Activated CD8-positive, alpha-beta memory T cell treated with anti-CD3 and anti-CD28 coated beads for 48 hours (primary cell): ENCODE data around the gene RASSF7.

Experiments used
- DNase-seq, 3 experiments: peaks; one replicate each; pipeline ENCODE4 v3.0.0-alpha.2; 2020; ENCODE audit warnings: low read depth in 2 of 3, low spot score in 2 of 3

RASSF7 gene

DNA sequence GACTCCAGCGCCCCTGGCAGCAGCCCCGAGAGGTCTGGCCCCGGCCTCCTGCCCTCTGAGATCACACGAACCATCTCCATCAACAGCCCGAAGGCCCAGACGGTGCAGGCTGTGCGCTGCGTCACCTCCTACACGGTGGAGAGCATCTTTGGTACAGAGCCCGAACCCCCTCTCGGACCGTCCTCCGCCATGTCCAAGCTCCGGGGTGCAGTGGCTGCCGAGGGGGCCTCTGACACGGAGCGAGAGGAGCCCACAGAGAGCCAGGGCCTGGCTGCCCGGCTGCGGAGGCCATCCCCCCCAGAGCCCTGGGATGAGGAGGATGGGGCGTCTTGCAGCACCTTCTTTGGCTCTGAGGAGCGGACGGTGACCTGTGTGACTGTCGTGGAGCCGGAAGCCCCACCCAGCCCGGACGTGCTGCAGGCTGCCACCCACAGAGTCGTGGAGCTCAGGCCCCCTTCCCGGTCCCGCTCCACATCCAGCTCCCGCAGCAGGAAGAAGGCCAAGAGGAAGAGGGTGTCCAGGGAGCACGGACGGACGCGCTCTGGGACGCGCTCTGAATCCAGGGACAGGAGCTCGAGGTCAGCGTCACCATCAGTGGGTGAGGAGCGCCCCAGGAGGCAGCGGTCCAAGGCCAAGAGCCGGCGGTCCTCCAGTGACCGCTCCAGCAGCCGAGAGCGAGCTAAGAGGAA is 47.3 kb downstream of the RASSF7 start:
- no peak for DNase-seq

DNA sequence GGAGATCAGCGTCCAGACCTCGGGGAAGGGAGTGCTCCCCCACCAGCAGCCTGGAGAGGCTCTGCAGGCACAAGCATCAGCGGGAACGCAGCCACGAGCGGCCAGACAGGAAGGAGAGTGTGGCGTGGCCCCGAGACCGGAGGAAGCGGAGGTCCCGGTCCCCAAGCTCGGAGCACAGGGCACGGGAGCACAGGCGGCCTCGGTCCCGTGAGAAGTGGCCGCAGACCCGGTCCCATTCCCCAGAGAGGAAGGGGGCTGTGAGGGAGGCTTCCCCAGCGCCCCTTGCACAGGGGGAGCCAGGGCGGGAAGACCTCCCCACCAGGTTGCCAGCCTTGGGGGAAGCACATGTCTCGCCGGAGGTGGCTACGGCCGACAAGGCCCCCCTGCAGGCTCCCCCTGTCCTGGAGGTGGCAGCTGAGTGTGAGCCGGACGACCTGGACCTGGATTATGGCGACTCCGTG is 48.1 kb downstream of the RASSF7 start:
- DNase-seq: no peak

DNA sequence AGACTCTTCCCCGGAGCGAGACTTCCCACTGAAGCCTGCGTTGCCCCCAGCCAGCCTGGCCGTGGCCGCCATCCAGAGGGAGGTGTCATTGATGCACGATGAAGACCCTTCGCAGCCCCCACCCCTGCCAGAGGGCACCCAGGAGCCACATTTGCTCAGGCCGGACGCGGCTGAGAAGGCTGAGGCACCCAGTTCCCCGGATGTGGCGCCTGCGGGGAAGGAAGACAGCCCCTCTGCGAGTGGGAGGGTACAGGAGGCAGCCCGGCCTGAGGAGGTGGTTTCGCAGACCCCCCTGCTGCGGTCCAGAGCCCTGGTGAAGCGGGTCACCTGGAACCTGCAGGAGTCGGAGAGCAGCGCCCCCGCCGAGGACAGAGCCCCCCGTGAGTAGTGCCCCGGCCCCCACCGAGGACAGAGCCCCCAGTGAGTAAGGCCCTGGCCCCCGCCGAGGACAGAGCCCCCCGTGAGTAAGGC is 48.6 kb downstream of the RASSF7 start:
- no peak for DNase-seq

DNA sequence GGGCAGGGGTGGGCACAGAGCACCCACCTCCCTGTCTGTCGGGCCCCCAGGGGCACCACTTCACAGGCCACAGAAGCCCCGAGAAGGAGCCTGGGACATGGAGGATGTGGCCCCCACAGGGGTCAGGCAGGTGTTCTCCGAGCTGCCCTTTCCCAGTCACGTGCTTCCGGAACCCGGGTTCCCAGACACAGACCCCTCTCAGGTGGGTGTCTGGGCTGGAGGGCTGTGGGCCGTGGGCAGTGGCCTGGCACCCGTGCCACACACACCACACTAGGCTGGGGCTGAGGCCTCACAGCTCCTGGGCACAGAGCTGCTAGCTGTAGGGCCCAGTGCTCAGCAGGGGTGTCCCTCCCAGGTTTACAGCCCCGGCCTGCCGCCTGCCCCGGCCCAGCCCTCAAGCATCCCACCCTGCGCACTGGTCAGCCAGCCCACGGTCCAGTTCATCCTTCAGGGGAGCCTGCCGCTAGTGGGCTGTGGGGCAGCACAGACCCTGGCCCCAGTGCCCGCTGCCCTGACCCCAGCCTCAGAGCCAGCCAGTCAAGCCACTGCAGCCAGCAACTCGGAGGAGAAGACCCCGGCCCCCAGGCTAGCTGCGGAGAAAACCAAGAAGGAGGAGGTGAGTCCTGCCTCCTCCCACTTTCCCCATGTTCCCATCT is 49.5 kb downstream of the RASSF7 start:
- no peak for DNase-seq

DNA sequence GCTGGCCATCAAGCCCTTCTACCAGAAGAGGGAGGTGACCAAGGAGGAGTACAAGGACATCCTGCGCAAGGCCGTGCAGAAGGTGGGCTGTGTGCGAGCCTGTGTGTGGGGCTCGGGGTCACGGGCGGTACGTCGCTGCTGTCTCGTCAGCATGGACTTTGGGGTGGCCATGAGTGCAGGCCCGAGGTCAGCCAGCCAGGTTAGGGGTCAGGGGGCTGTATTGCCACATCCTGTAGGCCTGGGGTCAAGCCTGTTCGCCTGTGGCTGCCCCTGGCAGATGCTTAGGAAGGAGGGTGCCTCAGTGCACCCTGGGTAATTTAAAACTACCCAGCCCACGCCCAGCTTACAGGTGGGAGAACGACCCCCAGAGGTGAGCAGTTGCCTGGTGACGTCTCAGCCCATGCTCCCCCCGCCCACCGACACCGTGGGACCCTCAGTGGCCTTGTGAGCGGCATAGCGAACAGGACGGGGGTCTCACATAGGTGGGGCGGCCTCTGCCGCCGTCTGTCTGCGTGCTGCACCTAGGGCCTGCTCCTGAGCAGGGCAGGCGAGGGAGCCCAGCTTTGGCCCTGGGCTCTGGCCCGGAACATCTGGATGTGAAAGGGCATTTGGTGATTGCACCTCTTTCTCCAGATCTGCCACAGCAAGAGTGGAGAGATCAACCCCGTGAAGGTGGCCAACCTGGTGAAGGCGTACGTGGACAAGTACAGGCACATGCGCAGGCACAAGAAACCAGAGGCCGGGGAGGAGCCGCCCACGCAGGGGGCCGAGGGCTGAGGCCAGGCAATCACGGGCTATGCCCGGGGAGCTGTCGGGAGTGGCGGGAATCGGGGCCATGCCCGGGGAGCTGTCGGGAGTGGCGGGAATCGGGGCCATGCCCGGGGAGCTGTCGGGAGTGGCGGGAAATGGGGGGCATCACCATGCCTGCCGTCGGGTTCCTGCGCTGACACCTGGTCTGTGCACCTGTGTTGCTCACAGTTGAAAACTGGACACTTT is 50.5 kb downstream of the RASSF7 start:
- no peak for DNase-seq

DNA sequence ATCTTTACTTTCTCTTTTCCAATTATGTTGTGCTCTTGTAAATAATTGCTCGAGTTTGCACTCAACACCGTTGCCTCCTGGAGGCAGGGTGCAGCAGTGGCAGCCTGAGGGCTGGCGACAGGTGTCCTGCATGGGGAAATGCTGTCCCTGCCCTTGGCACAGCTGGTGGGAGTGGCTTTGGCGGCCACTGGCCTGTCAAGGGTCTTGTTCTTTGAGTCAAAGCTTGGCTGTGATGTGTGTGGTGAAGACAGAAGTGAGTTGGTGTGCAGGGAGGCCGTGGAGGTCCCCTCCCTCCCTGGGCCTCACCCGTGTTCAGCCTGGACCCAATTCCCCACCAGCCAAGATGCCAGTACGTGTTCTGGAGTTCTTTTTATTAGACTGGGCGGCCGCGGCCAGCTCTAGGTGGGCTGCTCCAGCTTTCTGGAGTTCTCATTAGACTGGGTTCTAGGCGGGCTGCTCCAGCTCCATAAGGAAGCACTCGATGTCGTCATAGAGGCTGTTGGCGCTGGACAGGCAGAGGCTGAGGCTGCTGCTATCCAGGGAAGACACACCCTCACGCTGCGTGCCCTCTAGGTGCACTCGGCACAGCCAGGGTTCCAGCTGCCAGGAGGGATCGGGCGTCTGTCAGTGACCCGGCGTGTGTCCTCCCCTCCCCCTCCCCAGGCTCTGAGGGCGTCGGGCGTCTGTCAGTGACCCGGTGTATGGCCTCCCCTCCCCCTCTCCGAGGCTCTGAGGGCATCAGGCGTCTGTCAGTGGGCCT is 51.6 kb downstream of the RASSF7 start:
- DNase-seq: no peak

DNA sequence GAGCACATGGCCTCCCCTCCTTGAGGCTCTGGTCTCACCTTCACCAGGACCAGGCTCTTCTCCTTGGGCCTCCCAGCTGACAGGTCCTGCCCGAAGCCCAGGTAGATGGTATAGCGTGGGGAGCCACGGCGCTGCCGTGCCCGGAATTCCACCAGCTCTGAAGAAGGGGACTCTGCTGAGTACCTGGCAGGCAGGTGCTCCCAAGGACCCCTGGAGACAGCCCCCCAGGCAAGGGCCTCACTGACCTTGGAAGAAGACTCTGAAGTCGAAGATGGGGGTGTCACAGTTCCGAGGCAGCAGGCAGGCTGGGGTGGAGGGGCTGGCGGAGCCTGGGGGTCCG is 52.2 kb downstream of the RASSF7 start:
- no peak for DNase-seq

DNA sequence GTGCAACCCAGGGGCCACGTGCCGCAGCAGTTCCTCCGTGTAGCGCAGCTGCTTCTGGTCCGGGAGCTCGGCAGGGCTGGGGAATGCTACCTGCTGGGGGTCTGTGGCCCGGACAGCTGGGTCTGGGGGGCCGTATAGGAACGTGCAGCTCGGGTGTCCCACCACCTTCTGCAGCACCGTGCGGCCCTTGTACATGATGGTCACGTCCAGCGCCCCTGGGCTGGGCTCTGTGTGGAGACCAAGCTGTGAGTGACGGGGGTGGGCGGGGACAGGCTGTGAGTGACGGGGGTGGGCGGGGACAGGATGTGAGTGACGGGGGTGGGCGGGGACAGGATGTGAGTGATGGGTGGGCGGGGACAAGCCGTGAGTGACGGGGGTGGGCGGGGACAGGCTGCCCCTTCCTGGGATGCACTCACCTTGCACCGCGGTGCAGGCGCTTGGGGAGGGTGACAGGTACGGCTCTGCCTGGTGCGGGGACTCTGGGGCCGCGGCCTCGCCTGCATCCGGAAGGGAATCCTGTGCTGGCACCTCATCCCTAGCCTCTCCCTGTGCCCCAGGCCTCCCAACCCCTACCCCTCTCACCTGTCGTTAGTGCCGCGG is 52.7 kb downstream of the RASSF7 start:
- DNase-seq: peak; percentile 56 to 69 (median 58)
